IgD-negative memory B cell (primary cell): ENCODE results near the gene SUPT4H1. TPM values are rescaled to one million over a fixed set of nuclear protein-coding genes. Genes with fewer than 3 reads are reported as not detected.

Source experiments
- H3K27ac Mint-ChIP-seq, 3 donors: one replicate each; pipeline ENCODE4 v1.8.0; 2020 to 2022; ENCODE audit warnings: mild to moderate bottlenecking in 3 of 3, mixed read lengths in 3 of 3, moderate library complexity in 1 of 3
- H3K27me3 Mint-ChIP-seq: one replicate; pipeline ENCODE4 v1.8.0; 2021; ENCODE audit warnings: mixed read lengths
- H3K36me3 Mint-ChIP-seq: one replicate; pipeline ENCODE4 v1.8.0; 2020; ENCODE audit warnings: mild to moderate bottlenecking, mixed read lengths
- H3K4me1 Mint-ChIP-seq, 3 donors: one replicate each; pipeline ENCODE4 v1.8.0; 2020 to 2022; ENCODE audit warnings: mixed read lengths in 3 of 3, mild to moderate bottlenecking in 1 of 3
- H3K4me3 Mint-ChIP-seq, 4 donors: one replicate each; pipeline ENCODE4 v1.8.0; 2020 to 2022; ENCODE audit warnings: mild to moderate bottlenecking in 4 of 4, mixed read lengths in 4 of 4, moderate library complexity in 3 of 4
- H3K9me3 Mint-ChIP-seq, 3 donors: one replicate each; pipeline ENCODE4 v1.8.0; 2020 to 2021; ENCODE audit warnings: mixed read lengths in 3 of 3, mild to moderate bottlenecking in 1 of 3
- polyA plus RNA-seq: library from polyadenylated mRNA; unstranded; fragments of 300-500 nt; fragmentation: Illumina TruSeq; gene quantifications from one replicate; pipeline ENCODE4 v1.2.3, GENCODE V29; 2021

SUPT4H1 gene
- polyA plus RNA-seq, 1 donor from 2014 or later = 94.2 TPM

DNA sequence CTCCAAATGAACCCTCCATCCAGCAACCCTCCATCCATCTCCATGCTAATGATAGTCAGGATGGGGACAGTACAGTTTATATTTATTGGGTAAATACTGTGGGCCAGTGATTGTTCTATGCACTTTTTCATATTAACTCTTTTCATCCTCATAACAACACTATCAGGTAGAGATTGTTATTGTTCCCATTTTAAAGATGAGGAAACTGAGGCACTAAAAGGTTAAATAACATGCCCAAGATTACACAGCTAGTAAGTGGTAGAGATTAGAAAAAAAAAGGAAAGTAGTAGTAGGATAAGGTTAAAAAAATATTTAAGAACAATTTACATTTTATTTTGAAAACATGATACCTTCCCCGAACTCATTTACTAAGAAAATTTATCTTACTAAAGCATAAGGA, 21.9 kb upstream of the SUPT4H1 start:
- Mint-ChIP-seq H3K27ac (no peak overlapping the region), H3K4me1 (peaks cover 10 to 13% (median 11%) of the 10 kb centered on the region in 3 donors), H3K9me3 (no peaks in the 10 kb centered on the region), H3K27me3 (no peaks in the 10 kb centered on the region), H3K4me3 (no peak overlapping the region), H3K36me3 (peaks cover 5% of the 10 kb centered on the region)

DNA sequence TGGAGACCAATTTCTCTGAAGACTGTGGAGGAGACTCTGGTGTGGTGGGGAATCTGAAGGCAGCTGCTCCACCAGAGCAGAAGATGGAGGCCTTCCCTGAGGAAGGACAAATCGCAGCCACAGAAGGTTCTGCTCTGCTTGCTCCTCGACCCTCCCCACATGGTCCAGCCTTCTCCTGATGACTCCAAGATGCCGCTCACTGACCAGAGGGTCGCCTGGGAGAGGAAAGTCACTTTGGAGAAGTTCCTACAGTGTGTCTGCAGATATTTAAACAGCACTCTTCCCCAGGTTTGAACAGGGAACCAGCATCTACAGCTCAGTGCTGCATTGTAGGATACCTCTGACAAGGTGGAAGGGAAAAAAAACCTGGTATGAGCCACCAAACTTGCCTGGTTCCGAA, 21.0 kb upstream of the SUPT4H1 start:
- H3K4me3 Mint-ChIP-seq = no peak overlapping the region
- H3K27ac Mint-ChIP-seq = no peak overlapping the region

DNA sequence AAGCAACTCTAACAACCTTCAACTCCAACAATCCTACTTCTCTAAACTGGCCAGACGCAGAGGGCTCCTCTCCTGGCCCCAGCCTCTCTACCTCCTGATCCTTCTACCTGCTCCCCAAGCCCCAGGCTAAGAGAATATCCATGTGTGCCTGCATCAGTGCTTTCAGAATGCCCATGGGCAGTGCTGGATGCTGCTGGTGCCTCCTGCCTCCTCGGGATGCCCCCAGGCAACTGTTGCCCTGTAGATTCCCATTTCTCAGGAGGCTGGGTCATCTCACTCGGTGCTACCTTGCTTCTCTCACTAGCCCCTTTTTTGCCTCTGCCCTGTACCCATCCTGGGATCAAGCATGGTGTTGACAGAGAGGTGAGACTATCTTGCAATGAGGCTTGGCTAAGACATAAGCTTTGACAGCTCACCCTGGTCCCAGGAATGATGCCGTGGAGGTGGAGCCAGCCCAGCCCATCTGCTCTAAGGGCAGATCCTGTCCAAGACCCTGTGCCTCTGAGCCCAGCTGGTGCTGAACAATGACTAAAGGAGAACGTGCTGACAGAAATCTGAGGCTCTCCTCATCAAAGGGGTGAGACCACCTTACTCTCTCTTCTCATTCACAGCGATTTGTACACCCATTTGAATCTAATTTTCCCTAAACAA, 19.4 kb upstream of the SUPT4H1 start:
- Mint-ChIP-seq H3K4me3 (no peak overlapping the region), H3K9me3 (no peaks in the 10 kb centered on the region), H3K27me3 (no peaks in the 10 kb centered on the region), H3K4me1 (peaks cover 10 to 15% (median 11%) of the 10 kb centered on the region in 3 donors), H3K27ac (no peak overlapping the region), H3K36me3 (peaks cover 3% of the 10 kb centered on the region)

More for the DNA sequence above, 21.0 kb upstream of the SUPT4H1 start:
- no peaks in the 10 kb centered on the region for H3K9me3 Mint-ChIP-seq
- H3K27me3 Mint-ChIP-seq = no peaks in the 10 kb centered on the region
- peaks cover 10 to 15% (median 11%) of the 10 kb centered on the region in 3 donors for H3K4me1 Mint-ChIP-seq
- peaks cover 5% of the 10 kb centered on the region for H3K36me3 Mint-ChIP-seq

DNA sequence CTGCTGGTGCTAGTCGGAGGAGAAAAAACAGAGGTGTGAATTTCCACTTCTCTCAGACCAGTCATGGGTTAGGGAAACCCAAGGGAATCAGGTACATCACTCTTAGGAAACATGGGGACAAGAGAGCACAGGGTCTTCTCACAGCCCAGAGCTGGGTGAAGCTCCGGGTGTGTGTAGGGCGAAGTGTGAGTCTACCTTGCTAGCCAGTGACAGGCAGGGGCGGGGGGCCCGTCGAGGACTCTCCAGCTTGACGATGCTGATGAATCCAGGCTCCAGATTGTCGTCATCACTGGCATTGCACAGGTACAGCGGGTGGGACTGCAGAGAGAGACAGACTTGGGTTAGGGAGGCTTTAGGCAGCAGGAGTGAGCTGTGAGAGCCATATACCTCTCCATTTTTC, 18.7 kb upstream of the SUPT4H1 start:
- H3K4me3 Mint-ChIP-seq = peak overlapping the region in 1 of 4 donors; percentile 52
- H3K36me3 Mint-ChIP-seq = peaks cover 3% of the 10 kb centered on the region
- peaks cover 10 to 15% (median 11%) of the 10 kb centered on the region in 3 donors for H3K4me1 Mint-ChIP-seq
- peak overlapping the region in 1 of 3 donors; percentile 89 for H3K27ac Mint-ChIP-seq
- no peaks in the 10 kb centered on the region for H3K9me3 Mint-ChIP-seq
- no peaks in the 10 kb centered on the region for H3K27me3 Mint-ChIP-seq

DNA sequence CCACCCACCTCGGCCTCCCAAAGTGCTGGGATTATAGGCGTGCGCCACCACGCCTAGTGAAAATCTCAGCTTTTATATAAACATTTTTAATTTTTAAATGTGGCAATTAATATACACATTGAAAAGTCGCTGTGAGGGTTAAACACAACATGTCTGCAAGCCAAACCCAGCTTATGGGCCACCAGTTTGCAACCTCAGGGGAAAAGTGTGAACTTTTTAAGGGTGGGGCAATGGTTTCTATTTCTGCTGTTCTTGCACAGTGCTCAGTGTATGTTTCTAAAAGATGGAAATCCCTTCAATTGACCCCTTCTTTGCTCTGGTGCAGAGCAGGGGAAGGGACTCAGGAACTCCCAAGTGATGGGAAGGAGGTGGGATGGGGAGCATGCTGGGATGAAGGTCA, 18.3 kb upstream of the SUPT4H1 start:
- peak overlapping the region in 1 of 3 donors; percentile 89 for H3K27ac Mint-ChIP-seq
- H3K4me3 Mint-ChIP-seq = peak overlapping the region in 1 of 4 donors; percentile 52
- H3K27me3 Mint-ChIP-seq = no peaks in the 10 kb centered on the region
- peaks cover 10 to 15% (median 11%) of the 10 kb centered on the region in 3 donors for H3K4me1 Mint-ChIP-seq
- H3K9me3 Mint-ChIP-seq = no peaks in the 10 kb centered on the region
- H3K36me3 Mint-ChIP-seq = peaks cover 3% of the 10 kb centered on the region

DNA sequence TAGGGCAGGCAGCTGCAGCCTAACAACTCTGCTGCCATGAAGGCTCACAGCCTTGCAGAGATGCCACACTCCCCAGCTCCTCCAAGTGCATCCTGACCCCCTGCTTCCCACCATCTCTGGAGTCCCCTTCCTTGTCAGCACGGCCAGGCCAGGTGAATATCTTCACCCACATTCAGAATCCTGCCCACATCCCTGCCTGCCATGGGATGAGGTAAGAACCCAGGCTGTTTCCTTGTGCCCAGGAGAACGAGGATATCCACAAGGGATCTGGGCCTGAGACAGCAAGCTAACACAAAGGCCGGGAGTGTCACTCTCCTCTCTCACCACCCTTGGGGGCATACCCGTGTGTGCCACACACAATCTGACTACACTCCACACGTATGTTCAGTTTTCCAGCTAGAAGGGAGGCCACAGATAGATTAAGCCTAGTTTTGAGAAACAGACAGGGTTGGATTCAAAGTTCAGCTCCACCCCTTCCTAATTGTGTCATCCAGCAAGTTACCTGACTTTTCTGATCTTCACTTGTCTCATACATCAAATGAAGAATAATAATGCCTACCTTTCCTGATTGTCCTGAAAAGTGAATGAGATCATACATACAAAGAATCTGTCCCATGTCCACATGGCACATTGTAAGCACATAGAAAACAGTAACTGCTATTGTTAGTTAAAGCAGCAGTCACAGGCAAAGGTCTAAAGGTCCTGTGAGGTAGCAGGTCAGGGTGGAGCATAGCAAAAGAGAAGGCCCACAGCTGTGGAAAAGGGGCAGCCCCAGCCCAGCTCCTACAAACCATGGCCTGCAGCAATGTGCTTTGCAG, 17.4 kb upstream of the SUPT4H1 start:
- Mint-ChIP-seq H3K27me3 (no peaks in the 10 kb centered on the region), H3K36me3 (peaks cover 2% of the 10 kb centered on the region), H3K4me3 (peak overlapping the region in 1 of 4 donors; percentile 77), H3K4me1 (peaks cover 10 to 15% (median 11%) of the 10 kb centered on the region in 3 donors), H3K9me3 (no peaks in the 10 kb centered on the region), H3K27ac (peak overlapping the region in 2 of 3 donors; percentile 45 to 86)

DNA sequence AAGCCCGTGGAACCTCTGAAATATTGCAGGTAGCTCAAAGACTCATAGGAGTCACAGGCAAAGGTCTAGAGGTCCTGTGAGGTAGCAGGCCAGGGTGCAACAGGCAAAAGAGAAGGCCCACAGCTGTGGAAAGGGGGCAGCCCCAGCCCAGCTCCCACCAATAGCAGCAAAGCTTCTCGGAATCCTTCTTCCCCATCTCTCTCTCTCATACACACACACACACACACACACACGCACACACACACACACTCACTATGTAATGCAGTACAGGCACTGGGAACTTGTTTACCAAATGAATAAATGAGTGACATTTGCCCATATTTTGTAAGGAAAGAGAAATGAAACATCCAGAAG, 16.8 kb upstream of the SUPT4H1 start:
- Mint-ChIP-seq H3K36me3 (peaks cover 3% of the 10 kb centered on the region), H3K27ac (peak overlapping the region in 1 of 3 donors; percentile 45), H3K9me3 (no peaks in the 10 kb centered on the region), H3K27me3 (no peaks in the 10 kb centered on the region), H3K4me3 (no peak overlapping the region), H3K4me1 (peaks cover 10 to 15% (median 11%) of the 10 kb centered on the region in 3 donors)

DNA sequence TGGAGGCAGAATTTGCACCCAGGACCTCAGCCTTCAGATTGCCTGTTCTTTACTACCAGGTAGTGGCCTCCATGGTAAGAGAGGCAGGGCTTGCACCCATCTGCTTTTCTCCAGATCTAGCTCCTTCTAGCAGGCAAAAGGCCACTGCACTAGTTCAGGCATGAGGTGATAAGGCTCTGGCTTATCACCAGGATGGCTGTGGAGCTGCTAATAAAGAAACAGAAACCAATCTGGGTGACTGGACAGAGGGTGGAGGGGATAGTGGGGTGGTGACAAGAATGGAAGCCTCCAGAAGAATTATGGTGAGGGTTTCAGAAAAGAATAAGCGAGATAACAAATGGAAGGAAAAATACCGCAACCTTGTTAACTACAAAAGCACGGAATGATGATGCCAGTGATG, 15.5 kb upstream of the SUPT4H1 start:
- H3K27ac Mint-ChIP-seq = no peak overlapping the region
- H3K9me3 Mint-ChIP-seq = no peaks in the 10 kb centered on the region
- H3K36me3 Mint-ChIP-seq = peaks cover 2% of the 10 kb centered on the region
- no peaks in the 10 kb centered on the region for H3K27me3 Mint-ChIP-seq
- H3K4me1 Mint-ChIP-seq = peaks cover 10 to 14% (median 11%) of the 10 kb centered on the region in 3 donors
- H3K4me3 Mint-ChIP-seq = peak overlapping the region in 1 of 4 donors; percentile 9

DNA sequence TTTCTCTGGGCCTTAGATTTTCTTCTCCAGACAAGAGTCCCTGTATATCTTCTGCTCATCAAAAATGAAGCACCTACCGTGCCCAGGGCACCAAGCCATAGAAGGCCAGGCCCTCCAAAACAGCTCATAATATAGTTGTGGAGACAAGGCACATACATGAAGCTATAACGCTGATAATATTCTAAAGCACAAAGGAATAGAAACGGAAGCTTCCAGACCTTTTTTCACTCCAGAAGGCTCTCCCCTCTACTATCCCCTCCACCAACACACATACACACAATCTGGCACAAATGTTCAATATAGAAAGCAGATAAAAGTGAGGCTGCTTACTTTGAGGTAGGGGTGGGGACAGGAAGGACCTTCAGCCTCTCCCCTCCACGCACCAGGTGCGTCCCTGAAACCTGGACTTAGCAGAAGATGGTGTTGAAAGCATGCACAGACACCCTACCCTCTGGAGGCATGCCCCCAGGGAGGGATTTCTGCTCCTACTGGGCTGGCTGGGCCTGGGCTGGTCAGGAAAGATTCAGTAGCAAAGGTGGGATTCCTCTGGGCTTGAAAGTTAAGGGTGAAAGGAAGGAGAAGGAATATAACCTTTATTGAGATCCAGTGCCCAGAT, 14.1 kb upstream of the SUPT4H1 start:
- H3K4me3 Mint-ChIP-seq = no peak overlapping the region
- H3K9me3 Mint-ChIP-seq = no peaks in the 10 kb centered on the region
- peak overlapping the region in 1 of 3 donors; percentile 62 for H3K27ac Mint-ChIP-seq
- peaks cover 9 to 17% (median 14%) of the 10 kb centered on the region in 3 donors for H3K4me1 Mint-ChIP-seq
- peaks cover 6% of the 10 kb centered on the region for H3K36me3 Mint-ChIP-seq
- no peaks in the 10 kb centered on the region for H3K27me3 Mint-ChIP-seq

DNA sequence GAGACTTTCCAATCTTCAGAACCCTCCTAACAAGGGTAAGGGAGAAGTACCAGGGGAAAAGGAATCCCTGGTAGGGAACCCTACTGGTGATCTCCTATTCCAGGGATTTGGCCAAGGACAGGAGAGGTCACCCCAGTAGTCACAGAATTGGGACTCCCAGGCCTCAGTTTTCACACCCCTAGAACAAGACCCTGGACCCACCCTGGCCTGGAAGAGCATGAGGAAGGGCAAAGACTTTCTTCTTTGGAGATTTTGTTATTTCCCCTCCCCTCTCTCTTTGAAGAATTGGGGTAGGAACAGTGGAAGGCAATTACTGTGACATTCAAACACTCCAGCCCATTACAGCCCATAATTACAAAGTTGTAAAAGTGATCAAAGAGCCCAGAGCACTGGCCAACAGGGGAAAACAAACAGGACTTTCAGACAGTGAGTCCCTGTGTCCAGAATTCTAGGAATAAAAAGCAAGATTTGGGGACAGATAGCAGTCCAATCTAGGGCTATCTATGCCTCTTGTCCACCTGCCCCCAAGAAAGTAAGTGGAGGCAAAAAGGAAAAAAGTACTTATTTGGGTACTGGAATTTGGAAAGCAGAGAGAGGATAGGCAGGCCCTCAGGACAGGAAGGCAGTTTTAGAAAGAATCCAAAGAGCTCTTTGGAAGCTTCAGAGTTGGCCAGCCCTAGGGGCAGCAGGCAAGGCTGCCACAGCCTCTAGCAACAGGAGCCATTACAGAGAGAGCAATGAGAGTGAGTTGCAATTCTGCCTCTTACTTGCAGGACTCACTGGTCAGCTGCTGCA, 13.4 kb upstream of the SUPT4H1 start:
- H3K36me3 Mint-ChIP-seq = peaks cover 6% of the 10 kb centered on the region
- H3K27ac Mint-ChIP-seq = peak overlapping the region in 1 of 3 donors; percentile 62
- no peaks in the 10 kb centered on the region for H3K27me3 Mint-ChIP-seq
- peaks cover 4 to 14% (median 11%) of the 10 kb centered on the region in 3 donors for H3K4me1 Mint-ChIP-seq
- H3K4me3 Mint-ChIP-seq = peak overlapping the region in 1 of 4 donors; percentile 60
- H3K9me3 Mint-ChIP-seq = no peaks in the 10 kb centered on the region

DNA sequence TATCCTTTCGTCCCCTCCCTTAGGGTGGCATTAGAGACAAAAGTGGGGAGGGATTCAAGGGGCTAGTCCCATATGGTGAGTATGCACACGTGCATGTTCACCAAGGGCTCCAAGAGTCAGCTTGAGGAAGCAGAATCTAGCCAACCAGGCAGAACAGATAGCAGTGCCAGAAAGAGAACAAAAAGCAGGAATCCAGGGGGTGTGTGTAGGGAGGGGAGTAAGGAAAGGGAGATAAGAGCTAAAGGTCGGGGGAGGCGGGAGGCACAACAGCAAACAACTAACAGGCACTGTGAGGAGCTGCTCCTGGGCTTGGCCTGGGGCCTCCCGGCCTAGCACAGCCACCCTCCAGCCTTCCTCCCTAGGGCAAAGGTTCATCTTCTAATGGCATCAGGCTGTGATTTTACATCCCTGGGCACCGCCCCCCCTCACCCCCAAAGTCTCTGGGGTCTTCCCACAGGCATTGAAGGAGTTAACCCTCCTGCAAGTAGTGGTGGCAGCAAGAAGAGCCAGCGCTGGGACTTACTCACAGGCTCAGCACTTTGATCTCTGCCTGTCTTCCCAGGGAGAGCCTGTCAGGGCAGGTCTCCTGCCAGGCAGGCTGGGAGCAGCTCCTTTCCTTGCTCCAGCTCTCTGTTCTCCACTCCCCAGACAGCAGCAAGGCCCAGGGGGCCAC, 12.4 kb upstream of the SUPT4H1 start:
- Mint-ChIP-seq H3K9me3 (no peaks in the 10 kb centered on the region), H3K27me3 (no peaks in the 10 kb centered on the region), H3K27ac (no peak overlapping the region), H3K36me3 (peaks cover 7% of the 10 kb centered on the region), H3K4me3 (no peak overlapping the region), H3K4me1 (peaks cover under 1 to 9% (median 6%) of the 10 kb centered on the region in 3 donors)

DNA sequence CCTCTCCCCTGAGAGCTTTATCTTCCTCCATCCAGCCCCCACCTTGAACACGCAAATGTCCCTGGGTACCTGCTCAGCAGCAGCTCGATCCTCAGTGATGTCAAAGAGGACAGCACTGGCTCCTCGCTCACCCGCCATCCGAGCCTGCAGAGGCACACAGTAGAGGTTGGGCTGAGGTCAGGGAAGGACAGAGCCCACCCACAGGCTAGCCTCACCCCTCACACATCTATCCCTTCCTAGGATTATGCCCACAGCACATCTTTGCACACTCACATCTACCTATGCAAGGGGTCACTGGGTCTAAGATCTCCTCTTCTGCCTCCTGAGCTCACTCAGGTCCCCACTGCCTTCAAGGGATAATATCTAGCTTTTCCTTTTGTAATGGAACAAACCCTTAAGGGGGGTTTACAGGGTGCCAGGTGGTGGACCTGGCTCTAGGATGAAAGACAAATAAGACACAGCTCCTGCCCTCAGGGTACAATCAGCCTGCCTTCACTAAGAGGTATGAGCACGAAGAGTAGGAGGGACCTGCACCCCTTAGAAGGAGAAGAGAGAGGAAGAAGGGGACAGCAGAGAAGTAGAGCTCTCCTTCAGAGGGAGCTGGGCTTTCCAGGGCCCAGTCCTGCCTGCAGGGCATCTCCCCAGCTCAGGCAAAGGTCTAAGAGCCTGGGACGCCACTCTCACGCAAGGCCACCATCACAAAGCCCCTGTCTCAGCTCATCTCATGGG, 11.6 kb upstream of the SUPT4H1 start:
- H3K4me3 Mint-ChIP-seq = no peak overlapping the region
- H3K9me3 Mint-ChIP-seq = no peaks in the 10 kb centered on the region
- H3K36me3 Mint-ChIP-seq = peaks cover 7% of the 10 kb centered on the region
- H3K27ac Mint-ChIP-seq = no peak overlapping the region
- no peaks in the 10 kb centered on the region for H3K27me3 Mint-ChIP-seq
- peaks cover 0 to 6% (median under 1%) of the 10 kb centered on the region in 3 donors for H3K4me1 Mint-ChIP-seq

DNA sequence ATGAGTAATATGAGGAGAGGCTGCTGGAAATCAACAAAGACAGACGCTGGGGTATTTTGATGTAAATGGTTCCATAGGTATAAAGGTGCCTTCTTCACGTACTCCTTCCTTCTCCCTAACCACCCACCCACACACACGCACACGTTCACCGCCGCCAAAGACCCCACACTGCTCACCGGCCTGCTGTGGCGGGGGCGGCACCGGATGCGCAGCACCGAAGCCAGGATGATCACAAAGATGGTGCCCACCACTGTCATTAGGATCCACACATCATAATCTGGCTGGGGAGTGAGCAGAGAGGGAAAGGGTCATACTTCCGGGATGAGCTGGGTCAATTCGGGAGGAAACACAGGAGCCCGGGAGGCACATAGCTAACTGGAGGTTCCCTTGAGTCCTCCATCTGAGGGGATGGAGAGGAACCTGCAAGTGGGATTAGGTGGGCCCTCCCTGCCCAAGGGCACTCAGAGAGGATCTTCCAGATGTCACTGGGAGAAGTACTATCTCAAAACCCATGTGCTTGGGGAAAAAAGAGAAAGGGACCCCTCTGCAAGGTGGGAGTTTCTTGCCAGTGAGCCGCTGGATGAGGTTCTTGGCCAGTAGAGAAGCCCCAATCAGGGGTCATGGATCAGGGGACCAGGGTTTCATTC, 10.5 kb upstream of the SUPT4H1 start:
- H3K36me3 Mint-ChIP-seq = peaks cover 7% of the 10 kb centered on the region
- H3K27ac Mint-ChIP-seq = peak overlapping the region in 1 of 3 donors; percentile 67
- no peak overlapping the region for H3K4me3 Mint-ChIP-seq
- H3K27me3 Mint-ChIP-seq = no peaks in the 10 kb centered on the region
- H3K4me1 Mint-ChIP-seq = peaks cover 0 to 6% (median 0%) of the 10 kb centered on the region in 3 donors
- H3K9me3 Mint-ChIP-seq = no peaks in the 10 kb centered on the region
